AG20443 (cell line): ENCODE measurements around the gene IFT122.
"Not testable (repeated sequence)": the region's sequence is repeated elsewhere in the genome, so short reads cannot be mapped to it uniquely, and the experiment has no call there.

Source experiments
- DNase-seq: peaks from one replicate; pipeline ENCODE4 v3.0.0; 2012; ENCODE audit warnings: low spot score, mixed read lengths

IFT122 gene

DNA sequence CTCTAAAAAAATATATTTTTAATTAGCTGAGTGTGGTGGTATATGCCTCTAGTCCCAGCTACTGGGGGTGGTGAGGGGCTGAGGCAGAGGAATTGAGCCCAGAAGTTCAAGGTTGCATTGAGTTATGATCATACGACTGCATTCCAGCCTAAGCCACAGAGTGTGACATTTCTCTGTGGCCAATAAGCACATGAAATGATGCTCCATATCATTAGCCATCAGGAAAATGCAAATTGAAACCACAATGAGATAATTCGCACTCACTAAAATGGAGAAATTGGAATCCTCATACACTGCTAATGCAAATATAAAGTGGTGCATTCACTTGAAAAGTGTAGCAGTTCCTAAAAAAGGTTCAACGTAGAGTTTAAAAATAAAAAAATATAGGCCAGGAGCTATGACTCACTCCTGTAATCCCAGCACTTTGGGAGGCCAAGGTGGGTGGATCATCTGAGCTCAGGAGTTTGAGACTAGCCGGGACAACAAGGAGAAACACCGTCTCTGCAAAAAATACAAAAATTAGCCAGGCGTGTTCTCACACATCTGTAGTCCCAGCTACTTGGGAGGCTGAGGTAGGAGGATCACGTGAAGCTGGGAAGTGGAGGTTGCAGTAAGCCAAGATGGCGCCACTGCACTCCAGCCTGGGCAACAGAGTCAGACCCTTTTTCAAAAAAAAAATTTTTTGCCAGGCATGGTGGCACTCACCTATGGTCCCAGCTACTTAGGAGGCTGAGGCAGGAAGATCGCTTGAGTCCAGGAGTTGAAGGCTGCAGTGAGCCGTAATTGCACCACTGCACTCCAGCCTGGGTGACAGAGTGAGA lies 35.2 kb downstream of the IFT122 start:
- DNase-seq, result no peak

- DNase-seq, result no peak
These were observed 35.8 kb downstream of the IFT122 start for GRCh38 chr3:129475863-129476262.

GRCh38 chr3:129476586-129476985 lies 36.6 kb downstream of the IFT122 start:
- no peak for DNase-seq

DNA sequence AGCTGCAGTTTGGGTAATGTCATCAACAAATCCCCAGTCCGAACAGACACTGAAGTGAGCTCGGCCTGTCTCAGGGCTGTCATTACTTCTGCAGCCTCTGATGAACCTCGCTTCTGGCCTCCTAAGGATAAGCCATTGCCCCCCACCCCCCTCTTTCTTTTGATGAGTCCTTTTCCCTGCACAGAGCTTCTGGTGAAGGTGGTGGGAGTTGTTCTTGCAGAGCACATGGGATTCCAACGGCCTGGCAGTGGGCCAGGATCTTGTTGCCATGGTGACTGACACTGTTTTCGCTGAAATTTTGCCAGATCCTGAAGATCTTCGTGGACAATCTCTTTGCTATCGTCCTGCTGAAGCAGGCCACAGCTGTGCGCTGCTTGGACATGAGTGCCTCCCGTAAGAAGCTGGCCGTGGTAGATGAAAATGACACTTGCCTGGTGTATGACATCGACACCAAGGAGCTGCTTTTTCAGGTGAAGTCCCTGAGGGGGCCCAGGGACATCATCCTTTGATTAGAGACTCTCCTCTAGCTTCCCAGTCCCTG lies 41.3 kb downstream of the IFT122 start:
- not testable (repeated sequence) for DNase-seq

- DNase-seq, result peak; percentile 70
These were observed 41.8 kb downstream of the IFT122 start for GRCh38 chr3:129481766-129482332.

DNA sequence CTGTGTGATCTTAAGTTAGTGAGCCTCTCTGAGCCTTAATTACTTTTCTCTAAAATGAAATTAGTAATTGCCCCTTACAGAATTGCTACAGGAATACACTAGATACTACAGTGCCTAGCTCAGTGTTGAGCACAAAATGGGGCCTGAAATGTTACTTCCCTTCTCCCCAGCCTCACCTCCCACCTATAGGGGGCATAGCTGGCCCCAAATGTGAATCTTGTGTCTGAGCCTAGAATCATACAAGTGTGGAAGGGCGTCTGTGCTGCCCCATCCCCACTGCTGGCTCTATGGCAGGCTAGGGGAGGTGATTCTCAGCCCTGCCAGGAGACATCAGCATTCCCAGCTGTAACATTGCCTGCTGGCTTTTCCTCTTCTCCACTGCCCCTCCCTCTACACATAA lies 42.7 kb downstream of the IFT122 start:
- no peak for DNase-seq

- no peak for DNase-seq
These were observed 43.8 kb downstream of the IFT122 start for GRCh38 chr3:129483870-129484269.

DNA sequence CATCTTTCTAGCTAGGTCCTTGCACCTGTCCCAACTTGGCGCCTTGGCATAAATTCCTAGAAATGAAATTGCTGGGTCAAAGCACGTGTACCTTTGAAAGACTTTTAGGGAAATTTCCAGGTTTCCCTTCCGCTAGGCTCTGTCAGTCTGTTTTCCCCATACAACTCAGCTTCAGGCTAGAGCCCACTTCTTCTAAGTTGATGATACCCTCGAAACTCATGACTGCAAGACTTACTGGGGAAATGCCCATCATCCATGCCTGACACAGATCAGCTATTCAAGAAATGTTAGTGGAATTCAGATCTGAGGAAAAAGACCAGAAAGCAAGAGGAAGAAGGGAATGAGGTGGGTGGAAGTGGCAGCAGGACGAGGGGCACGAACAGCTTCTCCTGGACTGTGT lies 45.1 kb downstream of the IFT122 start:
- not testable (repeated sequence) for DNase-seq

DNA sequence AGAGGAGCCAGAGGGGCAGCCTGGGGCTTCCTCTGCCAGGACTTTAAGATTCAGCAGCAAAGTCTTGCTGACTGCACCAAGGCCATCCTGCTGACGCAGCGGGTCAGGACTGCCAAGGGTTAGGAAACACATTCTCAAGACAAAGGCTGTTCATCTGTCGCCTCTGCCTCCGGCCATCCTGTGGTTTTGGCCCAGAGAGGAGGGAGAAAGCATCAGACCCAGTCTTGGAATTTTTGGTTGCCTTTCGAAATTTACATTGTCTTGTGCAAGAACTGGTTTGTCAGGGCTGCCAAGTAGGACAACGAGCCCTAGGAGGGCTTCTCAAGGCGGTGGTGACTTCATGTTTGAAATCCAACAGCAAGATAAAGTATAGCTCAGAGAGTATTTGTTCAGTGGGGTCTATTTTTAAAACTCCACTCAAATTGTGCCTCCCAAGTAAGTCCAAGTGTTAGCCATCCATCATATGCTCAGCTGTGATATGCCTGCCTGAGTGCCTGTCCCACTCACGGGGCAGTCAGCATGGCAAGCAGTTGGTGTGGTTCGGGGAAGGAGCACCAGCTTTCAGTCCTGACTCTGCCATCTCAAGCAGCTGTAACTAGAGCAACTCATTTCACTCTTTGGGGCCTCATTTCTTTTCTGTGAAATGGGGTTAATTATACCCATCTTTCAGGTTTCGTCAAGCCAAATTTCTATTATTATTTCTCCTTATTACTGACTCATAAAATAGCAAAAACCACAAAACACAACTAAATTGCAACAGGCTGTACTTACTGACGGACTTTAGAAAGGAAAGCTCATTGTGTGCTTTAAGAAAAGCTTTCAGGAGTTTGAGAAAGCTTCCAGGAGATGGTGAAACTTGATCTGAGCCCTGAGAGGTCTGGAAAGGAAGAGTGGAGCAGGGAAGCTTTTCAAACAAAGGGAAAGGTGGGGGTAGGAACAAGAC lies 46.0 kb downstream of the IFT122 start:
- DNase-seq, result peak; percentile 95

DNA sequence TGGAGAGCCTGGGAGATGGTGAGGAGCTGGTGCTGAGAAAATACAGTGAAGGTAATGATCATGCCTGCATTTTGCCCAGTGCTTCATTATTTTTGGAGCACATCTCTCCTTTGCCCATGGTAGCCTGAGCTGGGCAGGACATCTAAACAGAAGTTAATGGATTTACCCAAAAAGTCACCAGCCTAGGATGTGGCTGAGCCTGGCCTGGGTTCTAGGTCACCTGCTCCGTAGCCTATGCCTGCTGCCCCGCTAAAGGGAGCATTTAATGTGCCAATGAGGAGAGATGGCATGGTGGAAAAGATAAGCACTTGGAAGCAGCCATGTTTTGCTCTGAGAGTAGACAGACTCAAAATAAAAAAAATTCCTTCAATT lies 46.6 kb downstream of the IFT122 start:
- no peak for DNase-seq

DNA sequence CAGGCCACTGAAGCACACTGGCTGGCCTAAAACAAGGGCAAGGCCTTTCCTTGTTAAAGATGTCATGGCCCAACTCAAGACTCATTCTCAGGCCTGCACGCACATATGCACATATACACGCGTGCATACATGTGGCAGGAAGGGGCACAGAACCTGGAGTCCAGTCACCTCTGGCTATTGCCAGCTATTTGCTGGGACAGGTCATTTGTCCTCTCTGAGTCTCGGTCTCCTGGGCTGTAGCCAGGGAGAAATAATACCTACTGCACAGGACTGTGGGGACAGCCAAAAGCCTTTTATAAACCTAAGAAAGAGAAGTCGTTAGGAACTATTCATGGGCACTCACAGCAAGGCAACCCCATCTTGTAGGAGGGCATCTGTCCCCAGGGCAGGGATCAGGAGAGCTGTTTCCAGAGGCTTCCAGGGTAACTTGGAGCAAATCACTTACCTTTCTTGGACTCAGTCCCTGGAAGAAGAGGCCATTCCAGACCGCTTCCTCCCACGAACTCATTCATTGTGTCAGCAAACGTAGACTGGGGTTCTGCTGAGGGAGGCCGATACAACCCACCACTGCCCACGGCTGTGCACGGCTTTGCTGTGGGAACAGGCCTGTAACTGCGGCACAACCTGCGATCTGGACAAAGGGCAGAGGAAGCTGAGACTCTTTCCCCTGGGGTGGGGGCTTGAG lies 47.3 kb downstream of the IFT122 start:
- DNase-seq, result no peak

GRCh38 chr3:129487868-129488335 lies 47.9 kb downstream of the IFT122 start:
- DNase-seq, result not testable (repeated sequence)

DNA sequence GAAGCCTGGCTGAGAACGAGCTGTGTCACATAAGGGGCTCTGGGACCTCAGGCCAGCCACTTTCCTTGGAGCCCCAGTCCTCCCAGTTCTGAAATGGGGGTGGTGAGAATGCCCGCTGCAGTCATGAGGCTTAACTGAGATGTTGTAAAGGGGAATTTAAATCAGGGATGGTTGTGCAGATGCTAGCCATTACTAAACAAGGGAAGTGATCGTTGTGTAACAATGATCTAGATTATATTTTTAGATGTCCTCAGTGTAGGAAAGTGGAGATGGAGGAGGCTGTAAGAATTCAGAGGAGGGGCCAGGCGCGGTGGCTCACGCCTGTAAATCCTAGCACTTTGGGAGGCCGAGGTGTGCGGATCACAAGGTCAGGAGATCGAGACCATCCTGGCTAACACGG lies 49.2 kb downstream of the IFT122 start:
- DNase-seq, result not testable (repeated sequence)

DNA sequence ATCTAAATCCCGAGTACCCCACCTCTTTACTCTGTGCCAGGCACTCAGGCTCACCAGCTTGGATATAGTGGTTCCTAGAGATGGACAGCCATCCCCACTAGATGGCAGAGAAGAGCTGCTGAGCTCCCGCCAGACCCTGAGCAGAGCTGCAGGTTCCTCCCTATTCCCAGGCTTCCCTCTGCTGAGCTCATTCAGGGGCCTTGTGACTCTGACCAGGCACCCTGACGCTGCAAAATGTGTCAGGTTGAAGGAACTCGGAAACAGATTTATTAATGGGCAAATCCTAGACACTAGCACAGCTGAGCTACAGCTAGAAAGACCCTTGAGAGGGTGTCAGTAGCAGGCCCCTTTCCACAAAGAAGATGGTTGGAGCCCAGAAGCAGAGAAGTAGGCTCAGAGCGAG lies 50.2 kb downstream of the IFT122 start:
- DNase-seq, result peak; percentile 93

GRCh38 chr3:129491077-129491476 lies 51.1 kb downstream of the IFT122 start:
- DNase-seq, result not testable (repeated sequence)

GRCh38 chr3:129491794-129492193 lies 51.8 kb downstream of the IFT122 start:
- no peak for DNase-seq

DNA sequence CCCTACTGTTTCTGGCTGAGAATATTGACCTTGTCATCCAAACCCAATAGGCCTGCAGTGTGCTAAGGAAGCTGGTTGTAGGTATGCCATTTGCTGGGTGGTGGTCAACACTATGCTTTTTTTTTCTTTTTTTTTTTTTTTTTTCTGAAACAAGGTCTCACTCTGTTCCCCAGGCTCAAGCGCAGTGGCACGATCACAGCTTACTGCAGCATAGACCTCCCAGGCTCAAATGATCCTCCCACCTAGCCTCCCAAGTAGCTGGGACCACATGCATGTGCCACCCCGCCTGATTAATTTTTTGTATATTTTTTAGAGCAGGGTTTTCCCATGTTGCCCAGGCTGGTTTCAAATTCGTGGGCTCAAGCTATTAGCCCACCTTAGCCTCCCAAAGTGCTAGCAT lies 52.7 kb downstream of the IFT122 start:
- no peak for DNase-seq

DNA sequence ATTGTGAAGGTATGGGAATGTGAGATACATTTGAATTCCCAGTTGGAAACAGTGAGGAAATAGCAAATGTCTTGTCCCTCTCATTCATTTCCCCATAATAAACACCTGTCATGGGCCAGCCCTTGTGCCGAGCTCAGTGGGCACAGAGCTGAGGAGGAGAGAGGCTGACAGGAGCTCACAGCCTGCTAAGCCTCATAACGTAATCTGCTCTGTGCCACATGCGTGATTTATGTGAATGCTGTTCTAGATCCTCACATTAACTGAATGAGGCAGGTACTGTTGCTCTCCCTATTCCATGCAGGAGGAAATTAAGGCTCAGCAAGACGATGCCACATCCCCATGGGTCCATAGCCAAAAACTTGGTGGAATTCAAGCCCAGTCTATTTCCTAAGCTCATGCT lies 53.2 kb downstream of the IFT122 start:
- no peak for DNase-seq

DNA sequence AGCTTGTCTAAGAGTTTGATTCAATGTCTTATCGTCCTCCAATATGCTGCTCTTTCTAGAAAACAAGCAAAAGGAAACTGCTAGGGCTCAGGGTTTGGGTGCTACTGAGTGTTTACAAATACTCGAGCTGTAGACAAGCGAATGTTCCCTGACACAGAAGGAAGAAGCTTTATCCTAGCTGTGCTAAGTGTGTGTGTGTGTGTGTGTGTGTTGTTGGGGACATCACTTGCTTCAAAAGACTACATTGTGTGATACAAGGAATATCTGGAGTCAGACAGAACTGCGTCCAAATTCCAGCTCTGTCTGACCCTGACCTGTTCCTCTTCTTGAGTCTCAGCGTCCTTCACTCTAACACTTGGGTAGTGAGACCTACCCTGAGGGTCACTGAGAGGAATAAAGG lies 54.5 kb downstream of the IFT122 start:
- not testable (repeated sequence) for DNase-seq

- not testable (repeated sequence) for DNase-seq
These were observed 55.1 kb downstream of the IFT122 start for GRCh38 chr3:129495006-129495639.

DNA sequence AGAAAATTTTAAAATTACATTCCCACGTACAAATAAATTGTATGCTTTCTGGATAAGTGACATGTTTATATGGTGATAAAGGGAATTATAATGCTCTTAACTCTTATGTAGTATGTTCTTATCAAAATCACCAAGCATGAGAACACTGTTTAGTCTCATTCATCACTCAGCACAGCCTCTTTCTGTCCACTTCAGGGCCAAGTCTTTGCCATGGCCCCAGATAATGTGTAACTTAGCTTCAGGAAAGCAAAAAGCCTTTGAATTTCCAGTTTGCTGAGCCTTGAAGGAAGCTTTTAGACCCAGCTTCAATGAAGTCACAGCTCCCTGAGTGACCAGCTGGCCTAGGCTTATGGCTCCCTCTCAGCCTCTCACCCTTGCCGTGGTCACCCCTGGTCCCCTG lies 57.9 kb downstream of the IFT122 start:
- DNase-seq, result not testable (repeated sequence)
